Ovary (tissue), 9 donors: Measurements from ENCODE around the gene IL1R2. TPM values are rescaled to one million over a fixed set of nuclear protein-coding genes. Genes with fewer than 3 reads are reported as not detected.

Experiments used
- DNase-seq, 5 donors: peaks; one replicate each; pipeline ENCODE4 v3.0.0-alpha.2; 2019 to 2020
- H3K27ac ChIP-seq, 2 donors: fragments of 200-600 bp; one replicate each; pipeline versions ENCODE4 v1.5.1 to v1.8.0; 2019 to 2022
- H3K27me3 ChIP-seq: fragments of 200-600 bp; one replicate; pipeline ENCODE4 v1.8.0; 2022
- H3K36me3 ChIP-seq: fragments of 200-600 bp; sonication (generic); one replicate; pipeline ENCODE4 v1.5.1; 2019
- H3K4me1 ChIP-seq: one replicate; pipeline ENCODE4 v1.8.1; 2013; ENCODE audit warnings: mild to moderate bottlenecking, moderate library complexity; ENCODE audit not compliant: insufficient read depth
- H3K4me3 ChIP-seq: fragments of 200-600 bp; sonication (generic); one replicate; pipeline ENCODE4 v1.5.1; 2017
- H3K9me3 ChIP-seq, 2 donors: fragments of 200-600 bp in 1 of 2; sonication (generic) in 1 of 2; one replicate each; pipeline versions ENCODE4 v1.5.1 to v1.8.1; 2013 to 2019; ENCODE audit warnings: mild to moderate bottlenecking in 1 of 2, moderate library complexity in 1 of 2
- EP300 ChIP-seq: sonication (generic); formaldehyde crosslinking; IDR thresholded peaks from one replicate; pipeline ENCODE4 v1.6.1; 2017; ENCODE audit warnings: antibody characterized with exemption
- POLR2A ChIP-seq: fragments of 450-650 bp; IDR thresholded peaks from one replicate; pipeline ENCODE4 v1.6.1; 2017; ENCODE audit warnings: antibody characterized with exemption, mild to moderate bottlenecking, moderate library complexity
- WGBS, 3 donors: extraction: QIAGEN DNeasy Blood & Tissue Kit in 1 of 3; methylation state at CpG; one replicate each; pipeline versions ENCODE4 v1.1.5 to v1.1.7; 2013 to 2017; 5-methylcytosine and 5-hydroxymethylcytosine counted together
- intact Hi-C, 4 donors: fragments of 100-400 bp; cut with DNase I; formaldehyde crosslinking; loops; one replicate each; pipeline versions ENCODE4 v1.11.0 to v1.15.1; 2022 to 2023
- polyA plus RNA-seq, 2 donors: library from polyadenylated mRNA; stranded (reverse); fragments of 200-250 nt in 1 of 2; fragments of 350-450 nt in 1 of 2; fragmentation: Illumina TruSeq in 1 of 2; extraction: RNeasy Lipid Tissue Mini Kit (QIAGEN cat#74804) in 1 of 2; gene quantifications; one replicate each; pipeline ENCODE4 v1.2.3, GENCODE V29; 2013 to 2014
- total RNA-seq, 7 donors: library from RNA; depleted of rRNA in 2 of 7; stranded (reverse); fragments of >200 nt in 2 of 7; fragmentation: NEBNext Ultra II Directional in 3 of 7; extraction: Animal tissue kit (Norgen Biotek cat#: 25700) in 3 of 7; gene quantifications; one replicate each; pipeline versions ENCODE4 v1.1.0 to v1.2.4, GENCODE V29; 2016 to 2023
- TF ChIP-seq, protein P1 (sequence below), 3 donors: fragments of 450-650 bp in 2 of 3; fragments of 200-600 bp in 1 of 3; IDR thresholded peaks; one replicate each; pipeline versions ENCODE4 v1.5.1 to v1.8.0; 2016 to 2022; ENCODE audit warnings: antibody characterized with exemption in 3 of 3, mild to moderate bottlenecking in 1 of 3
- donor health status: DM: no; HTN: no; CAD: no; lungs with moderate emphysema.
- donor health status: DM: no; HTN: no; CAD: no.
- donor health status: Bipolar disorder and iron deficiency.
- donor health status: DM: yes; HTN: yes; CAD: no.
- donor health status: DM: no; HTN: no; CAD: no.
- donor health status: DM: yes; HTN: yes; CAD: no.

Gene IL1R2
- total and polyA plus RNA-seq, 9 donors: 0.15 to 8.7 (median 1.1) TPM

DNA sequence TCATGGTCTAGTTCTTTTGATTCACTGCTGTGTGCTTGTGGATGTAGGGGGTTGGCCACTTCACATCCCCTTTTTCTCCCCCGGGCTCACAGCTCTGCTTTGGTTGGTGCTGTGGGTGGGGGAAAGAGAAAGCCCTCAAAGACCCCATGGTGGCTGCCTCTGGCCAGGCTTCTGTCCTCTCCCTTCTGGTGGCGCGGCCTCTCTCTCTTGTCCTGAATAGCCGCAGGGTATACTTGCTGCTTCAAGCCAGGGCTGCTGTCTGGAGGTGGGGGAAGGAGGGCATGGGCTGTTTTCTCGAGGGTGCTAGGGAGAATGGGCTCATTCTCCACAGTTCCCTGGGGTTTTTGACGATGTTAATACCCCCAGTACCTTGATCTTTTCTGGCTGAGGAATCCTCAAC, 53.9 kb downstream of the IL1R2 start:
- Histone ChIP-seq H3K36me3 (no peaks in the 10 kb centered on the region), H3K27me3 (no peaks in the 10 kb centered on the region), H3K9me3 (no peaks in the 10 kb centered on the region), H3K27ac (no peak overlapping the region), H3K4me1 (peaks cover 11% of the 10 kb centered on the region), H3K4me3 (no peak overlapping the region)
- WGBS, 3 donors: 92 to 93% (median 93%) methylated on average over 6 of the region's 6 CpGs
- TF ChIP-seq, protein P1, sequence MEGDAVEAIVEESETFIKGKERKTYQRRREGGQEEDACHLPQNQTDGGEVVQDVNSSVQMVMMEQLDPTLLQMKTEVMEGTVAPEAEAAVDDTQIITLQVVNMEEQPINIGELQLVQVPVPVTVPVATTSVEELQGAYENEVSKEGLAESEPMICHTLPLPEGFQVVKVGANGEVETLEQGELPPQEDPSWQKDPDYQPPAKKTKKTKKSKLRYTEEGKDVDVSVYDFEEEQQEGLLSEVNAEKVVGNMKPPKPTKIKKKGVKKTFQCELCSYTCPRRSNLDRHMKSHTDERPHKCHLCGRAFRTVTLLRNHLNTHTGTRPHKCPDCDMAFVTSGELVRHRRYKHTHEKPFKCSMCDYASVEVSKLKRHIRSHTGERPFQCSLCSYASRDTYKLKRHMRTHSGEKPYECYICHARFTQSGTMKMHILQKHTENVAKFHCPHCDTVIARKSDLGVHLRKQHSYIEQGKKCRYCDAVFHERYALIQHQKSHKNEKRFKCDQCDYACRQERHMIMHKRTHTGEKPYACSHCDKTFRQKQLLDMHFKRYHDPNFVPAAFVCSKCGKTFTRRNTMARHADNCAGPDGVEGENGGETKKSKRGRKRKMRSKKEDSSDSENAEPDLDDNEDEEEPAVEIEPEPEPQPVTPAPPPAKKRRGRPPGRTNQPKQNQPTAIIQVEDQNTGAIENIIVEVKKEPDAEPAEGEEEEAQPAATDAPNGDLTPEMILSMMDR (IDR thresholded peaks at IDR 0.05): no peak
- TF ChIP-seq POLR2A (no peak), EP300 (no peak)
- intact Hi-C loops: no loop called here
- DNase-seq: no peak

DNA sequence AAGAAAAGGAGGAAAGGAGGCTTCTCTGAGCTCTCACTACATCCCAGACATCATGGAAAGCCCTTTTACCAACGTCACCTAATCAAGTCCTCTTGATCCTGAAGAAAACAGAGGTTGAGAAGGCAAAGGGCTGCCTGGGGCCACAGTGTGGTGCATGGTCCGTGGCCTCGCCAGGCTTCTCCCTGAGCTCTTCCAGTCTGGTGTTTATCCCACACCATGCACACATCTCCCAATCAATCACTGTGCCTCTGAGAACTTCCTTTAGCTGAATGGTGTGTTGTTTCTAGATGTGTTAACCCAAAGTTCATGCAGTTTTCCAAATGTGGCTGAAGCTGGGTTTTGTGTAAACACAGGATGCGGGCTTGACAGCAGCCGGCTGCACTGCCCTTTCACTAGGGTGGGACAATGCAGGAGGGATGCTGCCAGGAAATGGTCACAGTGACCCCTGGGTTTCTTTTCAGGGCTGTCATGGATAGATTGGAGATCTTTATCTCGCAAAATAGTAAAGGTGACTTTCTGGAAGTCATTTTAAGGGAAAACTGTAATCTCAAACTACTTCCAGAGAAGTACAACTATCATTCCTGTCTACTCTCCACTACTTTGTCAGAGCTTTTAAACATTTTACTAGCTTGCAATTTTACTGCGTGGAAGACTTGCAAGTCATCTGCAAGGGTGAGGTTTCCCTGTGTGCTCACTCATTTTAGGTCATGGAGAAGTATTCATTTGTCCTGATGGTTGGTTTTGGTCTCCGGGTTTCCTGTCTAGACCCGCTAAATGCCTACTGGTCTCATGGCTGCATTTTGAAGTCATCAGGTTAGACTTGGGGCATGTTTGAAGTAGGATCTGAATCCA, 54.6 kb downstream of the IL1R2 start:
- peaks cover 15% of the 10 kb centered on the region for H3K4me1 ChIP-seq
- no peaks in the 10 kb centered on the region for H3K27me3 ChIP-seq
- H3K36me3 ChIP-seq: no peaks in the 10 kb centered on the region
- 68 to 77% (median 68%) methylated on average over 9 of the region's 9 CpGs for WGBS, 3 donors
- no peaks in the 10 kb centered on the region for H3K9me3 ChIP-seq
- TF ChIP-seq EP300: no peak
- TF ChIP-seq, protein P1 (IDR thresholded peaks at IDR 0.05): no peak
- TF ChIP-seq POLR2A: no peak
- intact Hi-C loops: no loop called here
- no peak overlapping the region for H3K27ac ChIP-seq
- DNase-seq: no peak
- no peak overlapping the region for H3K4me3 ChIP-seq

DNA sequence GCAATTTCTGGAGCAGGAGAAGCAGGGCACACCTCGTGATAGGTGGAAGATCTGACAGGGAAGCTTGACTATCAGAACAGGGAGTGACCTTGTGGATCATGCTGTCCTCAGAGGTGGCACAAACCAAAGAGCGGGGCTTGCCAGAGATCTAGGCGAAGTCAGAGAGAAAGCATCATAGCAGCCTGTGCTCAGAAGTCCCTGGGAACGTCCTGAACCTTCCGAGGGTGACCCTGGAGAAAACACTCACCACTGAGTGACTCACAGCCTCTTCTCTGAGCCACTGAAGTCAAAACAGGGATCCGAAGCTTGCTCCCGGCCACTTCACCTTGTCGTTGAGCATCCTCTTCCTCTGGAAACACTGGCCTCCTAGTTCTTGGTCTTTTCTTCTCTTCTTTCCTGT, 56.7 kb downstream of the IL1R2 start:
- WGBS, 3 donors: 55 to 69% (median 60%) methylated on average over 8 of the region's 8 CpGs
- peak in 1 of 5 donors; percentile 39 for DNase-seq
- TF ChIP-seq POLR2A: no peak
- TF ChIP-seq, protein P1 (IDR thresholded peaks at IDR 0.05): no peak
- TF ChIP-seq EP300: no peak
- Histone ChIP-seq H3K36me3 (no peaks in the 10 kb centered on the region), H3K4me1 (peaks cover 15% of the 10 kb centered on the region), H3K27ac (no peak overlapping the region), H3K4me3 (no peak overlapping the region), H3K27me3 (no peaks in the 10 kb centered on the region), H3K9me3 (no peaks in the 10 kb centered on the region)
- intact Hi-C loops: no loop called here

DNA sequence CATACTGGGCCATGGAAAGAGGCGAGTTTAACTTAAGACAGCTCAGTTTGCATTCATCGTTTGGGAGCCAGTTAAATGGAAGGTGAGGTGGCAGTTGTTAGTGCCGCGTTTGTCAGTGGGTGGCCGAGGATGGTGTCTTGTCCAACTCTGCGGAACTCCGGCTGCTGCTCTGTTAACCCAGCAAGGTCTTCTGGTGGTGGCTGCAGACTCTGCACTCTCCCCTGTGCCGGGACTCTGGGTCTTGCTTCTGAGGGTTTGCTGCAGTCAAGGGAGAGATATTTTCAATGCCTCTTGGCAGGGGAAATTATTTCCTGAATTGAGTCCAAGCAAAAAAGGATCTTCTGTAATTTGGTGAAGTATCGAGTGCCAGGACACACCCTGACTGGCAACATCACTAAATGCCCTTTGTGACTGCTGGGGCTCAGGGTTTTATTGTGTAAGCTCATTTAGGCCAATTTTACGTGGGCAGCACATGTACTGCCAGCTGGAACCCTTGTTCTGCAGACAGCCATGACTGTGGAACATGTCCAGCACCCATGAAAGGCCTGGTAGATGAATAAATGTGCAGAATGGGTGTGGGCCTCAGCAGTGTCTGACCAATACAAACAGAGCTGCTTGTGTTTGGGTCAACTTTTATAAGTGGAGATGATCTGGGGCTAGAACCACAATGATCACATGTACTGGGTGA, 58.1 kb downstream of the IL1R2 start:
- DNase-seq: no peak
- Histone ChIP-seq H3K4me3 (no peak overlapping the region), H3K4me1 (peaks cover 15% of the 10 kb centered on the region), H3K36me3 (no peaks in the 10 kb centered on the region), H3K27me3 (no peaks in the 10 kb centered on the region), H3K9me3 (no peaks in the 10 kb centered on the region), H3K27ac (no peak overlapping the region)
- intact Hi-C loops: no loop called here
- WGBS, 3 donors: 33 to 56% (median 38%) methylated on average over 10 of the region's 10 CpGs
- TF ChIP-seq POLR2A (no peak), EP300 (no peak)
- TF ChIP-seq, protein P1 (IDR thresholded peaks at IDR 0.05): no peak
